ENCODE results near the gene TRIM72.

Gene TRIM72

GRCh38 chr16:31186930-31187807 is 26.8 kb upstream of the TRIM72 start:
- DNase-seq (ENCODE audit: extremely low read depth, low read depth): no peak
- no peak for TF ChIP-seq CTCF (IDR thresholded peaks at IDR 0.05; ENCODE audit: low read depth, low read length)

GRCh38 chr16:31187808-31188189 is 26.1 kb upstream of the TRIM72 start:
- TF ChIP-seq CTCF (IDR thresholded peaks at IDR 0.05; ENCODE audit: low read depth, low read length): no peak

GRCh38 chr16:31188450-31189411 is 25.2 kb upstream of the TRIM72 start:
- DNase-seq (ENCODE audit: extremely low read depth, low read depth): no peak
- TF ChIP-seq CTCF (IDR thresholded peaks at IDR 0.05; ENCODE audit: low read depth, low read length): no peak

More at GRCh38 chr16:31187808-31188189, 26.1 kb upstream of the TRIM72 start:
- DNase-seq (ENCODE audit: extremely low read depth, low read depth): no peak

GRCh38 chr16:31189412-31189778 is 24.5 kb upstream of the TRIM72 start:
- no peak for TF ChIP-seq CTCF (IDR thresholded peaks at IDR 0.05; ENCODE audit: low read depth, low read length)
- no peak for DNase-seq (ENCODE audit: extremely low read depth, low read depth)

GRCh38 chr16:31190061-31190460 is 23.9 kb upstream of the TRIM72 start:
- DNase-seq (ENCODE audit: extremely low read depth, low read depth): no peak
- no peak for TF ChIP-seq CTCF (IDR thresholded peaks at IDR 0.05; ENCODE audit: low read depth, low read length)

- DNase-seq (ENCODE audit: extremely low read depth, low read depth): no peak
- no peak for TF ChIP-seq CTCF (IDR thresholded peaks at IDR 0.05; ENCODE audit: low read depth, low read length)
Observed at GRCh38 chr16:31190818-31191444, 23.0 kb upstream of the TRIM72 start.

Measured in AG09319 (cell line).